ENCODE data around the gene KCNJ13.
"Not testable (repeated sequence)": the region's sequence is repeated elsewhere in the genome, so short reads cannot be mapped to it uniquely, and the experiment has no call there.

The KCNJ13 gene

GRCh38 chr2:232744963-232745362 is 31.4 kb downstream of the KCNJ13 start:
- no peak overlapping the region for H3K27ac Mint-ChIP-seq
- H3K36me3 Mint-ChIP-seq (ENCODE audit: low read depth): peaks cover 13% of the 10 kb centered on the region
- DNase-seq (ENCODE audit: low spot score): no peak
- H3K4me1 Mint-ChIP-seq (ENCODE audit: low read depth): peaks cover 15% of the 10 kb centered on the region
- H3K4me3 Mint-ChIP-seq: no peak overlapping the region
- H3K9me3 Mint-ChIP-seq: no peaks in the 10 kb centered on the region
- no peaks in the 10 kb centered on the region for H3K27me3 Mint-ChIP-seq (ENCODE audit: low read depth)

GRCh38 chr2:232741972-232742371 is 34.4 kb downstream of the KCNJ13 start:
- no peak for DNase-seq (ENCODE audit: low spot score)
- peaks cover 11% of the 10 kb centered on the region for H3K4me1 Mint-ChIP-seq (ENCODE audit: low read depth)
- H3K27me3 Mint-ChIP-seq (ENCODE audit: low read depth): no peaks in the 10 kb centered on the region
- no peak overlapping the region for H3K27ac Mint-ChIP-seq
- no peak overlapping the region for H3K4me3 Mint-ChIP-seq
- peaks cover 13% of the 10 kb centered on the region for H3K36me3 Mint-ChIP-seq (ENCODE audit: low read depth)
- no peaks in the 10 kb centered on the region for H3K9me3 Mint-ChIP-seq

GRCh38 chr2:232741294-232741693 is 35.1 kb downstream of the KCNJ13 start:
- H3K9me3 Mint-ChIP-seq: no peaks in the 10 kb centered on the region
- H3K27ac Mint-ChIP-seq: no peak overlapping the region
- H3K4me3 Mint-ChIP-seq: no peak overlapping the region
- H3K4me1 Mint-ChIP-seq (ENCODE audit: low read depth): peaks cover 11% of the 10 kb centered on the region
- H3K27me3 Mint-ChIP-seq (ENCODE audit: low read depth): no peaks in the 10 kb centered on the region
- no peak for DNase-seq (ENCODE audit: low spot score)
- peaks cover 14% of the 10 kb centered on the region for H3K36me3 Mint-ChIP-seq (ENCODE audit: low read depth)

- Mint-ChIP-seq H3K4me1 (ENCODE audit: low read depth) (peaks cover 14% of the 10 kb centered on the region), H3K9me3 (no peaks in the 10 kb centered on the region), H3K36me3 (ENCODE audit: low read depth) (peaks cover 37% of the 10 kb centered on the region), H3K27ac (no peak overlapping the region), H3K4me3 (no peak overlapping the region), H3K27me3 (ENCODE audit: low read depth) (no peaks in the 10 kb centered on the region)
- DNase-seq (ENCODE audit: low spot score): no peak
Measured at GRCh38 chr2:232731470-232731869, 44.9 kb downstream of the KCNJ13 start.

GRCh38 chr2:232728785-232729184 is 47.6 kb downstream of the KCNJ13 start:
- Mint-ChIP-seq H3K4me3 (no peak overlapping the region), H3K36me3 (ENCODE audit: low read depth) (peaks cover 39% of the 10 kb centered on the region), H3K27me3 (ENCODE audit: low read depth) (no peaks in the 10 kb centered on the region), H3K4me1 (ENCODE audit: low read depth) (peaks cover 14% of the 10 kb centered on the region), H3K9me3 (no peaks in the 10 kb centered on the region), H3K27ac (no peak overlapping the region)
- no peak for DNase-seq (ENCODE audit: low spot score)

GRCh38 chr2:232723027-232723426 is 53.3 kb downstream of the KCNJ13 start:
- Mint-ChIP-seq H3K4me3 (no peak overlapping the region), H3K27me3 (ENCODE audit: low read depth) (no peaks in the 10 kb centered on the region), H3K27ac (peak overlapping the region; percentile 39), H3K9me3 (peaks cover 5% of the 10 kb centered on the region), H3K4me1 (ENCODE audit: low read depth) (peaks cover 22% of the 10 kb centered on the region), H3K36me3 (ENCODE audit: low read depth) (peaks cover 65% of the 10 kb centered on the region)
- DNase-seq (ENCODE audit: low spot score): no peak

GRCh38 chr2:232721882-232722281 is 54.5 kb downstream of the KCNJ13 start:
- peaks cover 66% of the 10 kb centered on the region for H3K36me3 Mint-ChIP-seq (ENCODE audit: low read depth)
- H3K27ac Mint-ChIP-seq: peak overlapping the region; percentile 39
- H3K4me1 Mint-ChIP-seq (ENCODE audit: low read depth): peaks cover 16% of the 10 kb centered on the region
- no peaks in the 10 kb centered on the region for H3K27me3 Mint-ChIP-seq (ENCODE audit: low read depth)
- peaks cover 9% of the 10 kb centered on the region for H3K9me3 Mint-ChIP-seq
- H3K4me3 Mint-ChIP-seq: peak overlapping the region; percentile 4
- no peak for DNase-seq (ENCODE audit: low spot score)

- DNase-seq (ENCODE audit: low spot score): no peak
- Mint-ChIP-seq H3K4me1 (ENCODE audit: low read depth) (peaks cover 19% of the 10 kb centered on the region), H3K4me3 (peak overlapping the region; percentile 4), H3K27ac (peak overlapping the region; percentile 39), H3K36me3 (ENCODE audit: low read depth) (peaks cover 69% of the 10 kb centered on the region), H3K27me3 (ENCODE audit: low read depth) (no peaks in the 10 kb centered on the region), H3K9me3 (peaks cover 9% of the 10 kb centered on the region)
Measured at GRCh38 chr2:232721261-232721660, 55.1 kb downstream of the KCNJ13 start.

- Mint-ChIP-seq H3K36me3 (ENCODE audit: low read depth) (peaks cover 69% of the 10 kb centered on the region), H3K4me1 (ENCODE audit: low read depth) (peaks cover 22% of the 10 kb centered on the region)
- H3K4me3 Mint-ChIP-seq; H3K9me3 Mint-ChIP-seq; H3K27me3 Mint-ChIP-seq (ENCODE audit: low read depth); H3K27ac Mint-ChIP-seq; DNase-seq (ENCODE audit: low spot score): not testable (repeated sequence)
Measured at GRCh38 chr2:232720056-232720455, 56.3 kb downstream of the KCNJ13 start.
